Measurements from ENCODE around the gene SPTA1. TPM values are rescaled to one million over a fixed set of nuclear protein-coding genes. Genes with fewer than 3 reads are reported as not detected.

SPTA1 gene
- total RNA-seq, 4 donors from 2014 or later, result 0.02 TPM; not detected in 3

- whole genome bisulfite sequencing, 2 donors, result 48 to 63% methylated on average over 2 of the region's 2 CpGs
- TF ChIP-seq POLR2A (IDR thresholded peaks at IDR 0.05), result no peak
- intact Hi-C loops (cut with DNase I; ENCODE audit: low total_unique reads), result no loop called here
- no peak for DNase-seq (ENCODE audit: low spot score in 2 of 2)
- no peak overlapping the region for H3K4me3 ChIP-seq (ENCODE audit: low read depth, poor library complexity, severe bottlenecking)
Measured at GRCh38 chr1:158564608-158565007, 121.9 kb downstream of the SPTA1 start.

- no peak for DNase-seq (ENCODE audit: low spot score in 2 of 2)
- intact Hi-C loops (cut with DNase I; ENCODE audit: low total_unique reads), result no loop called here
- no peak for TF ChIP-seq CTCF (IDR thresholded peaks at IDR 0.05)
- no peak for TF ChIP-seq POLR2A (IDR thresholded peaks at IDR 0.05)
- H3K4me3 ChIP-seq (ENCODE audit: low read depth, poor library complexity, severe bottlenecking), result no peak overlapping the region
- 75 to 81% methylated on average over 2 of the region's 2 CpGs for WGBS, 2 donors
Measured at GRCh38 chr1:158563853-158564252, 122.7 kb downstream of the SPTA1 start.

Other genes starting within 250 kb of the SPTA1 start
- gene OR10K1, start 224.9 kb downstream of the SPTA1 start, total RNA-seq, result not detected
- not detected for gene OR10R2, start 214.5 kb downstream of the SPTA1 start, total RNA-seq
- gene OR6Y1, start 132.3 kb downstream of the SPTA1 start, total RNA-seq, result not detected
- not detected for gene OR6P1, start 116.1 kb downstream of the SPTA1 start, total RNA-seq
- not detected for gene OR10X1, start 106.8 kb downstream of the SPTA1 start, total RNA-seq
- not detected for gene OR10Z1, start 81.4 kb downstream of the SPTA1 start, total RNA-seq
- gene OR6K2, start 13.9 kb upstream of the SPTA1 start, total RNA-seq, result not detected
- gene OR6K3, start 34.0 kb upstream of the SPTA1 start, total RNA-seq, result not detected
- gene OR6K6, start 68.0 kb upstream of the SPTA1 start, total RNA-seq, result not detected
- gene OR6N1, start 85.5 kb upstream of the SPTA1 start, total RNA-seq, result not detected
- not detected for gene OR6N2, start 94.5 kb upstream of the SPTA1 start, total RNA-seq
- gene MNDA, start 144.6 kb upstream of the SPTA1 start, total RNA-seq, result 1 to 10 TPM; 1.1 to 3.7 (median 3.2) TPM
- under 1 TPM in 1 of 4 donors, not detected in 3; 0.39 TPM for gene PYHIN1, start 244.8 kb upstream of the SPTA1 start, total RNA-seq

Measured in lower leg skin (tissue), 4 donors.